OCI-LY7 (cell line): ENCODE results near the gene USP32. TPM values are rescaled to one million over a fixed set of nuclear protein-coding genes. Genes with fewer than 3 reads are reported as not detected.

Experiments
- BruUV-seq: library from RNA; stranded (reverse); fragments of 400-500 nt; replicated peaks from 2 replicates; lab custom pipeline; 2021; lab: Mats Ljungman, UMichigan
- CTCF ChIA-PET: fragments of 300-600 bp; sonication (Branson Sonifier 250); formaldehyde crosslinking; loops from one replicate; lab custom pipeline; 2022; ENCODE audit warnings: antibody characterized with exemption; ENCODE audit not compliant: unreplicated experiment; lab: Charles Lee
- POLR2A ChIA-PET: fragments of 300-600 bp; sonication (Branson Sonifier 250); formaldehyde crosslinking; loops from one replicate; lab custom pipeline; 2022; ENCODE audit warnings: antibody characterized with exemption; lab: Charles Lee
- DNase-seq: peaks from one replicate; pipeline ENCODE4 v3.0.0-alpha.2; 2015; ENCODE audit warnings: low spot score
- H2AFZ ChIP-seq: fragments of 200-600 bp; sonication (generic), shearing (Covaris generic); 2 replicates; pipeline ENCODE4 v1.6.1; 2014; ENCODE audit warnings: mild to moderate bottlenecking, antibody characterized with exemption, low read length, moderate library complexity
- H3K27ac ChIP-seq: fragments of 200-600 bp; sonication (generic); 2 replicates; pipeline ENCODE4 v1.5.1; 2014; ENCODE audit warnings: mixed run types, low read depth, mild to moderate bottlenecking, moderate library complexity, low read length, inconsistent platforms; ENCODE audit not compliant: poor library complexity, severe bottlenecking
- H3K36me3 ChIP-seq: fragments of 200-600 bp; sonication (generic); 2 replicates; pipeline ENCODE4 v1.6.1; 2014; ENCODE audit warnings: mild to moderate bottlenecking, antibody characterized with exemption, low read length, moderate library complexity, mixed read lengths; ENCODE audit not compliant: insufficient read depth
- H3K4me1 ChIP-seq: fragments of 200-600 bp; sonication (generic); 2 replicates; pipeline ENCODE4 v1.5.1; 2014; ENCODE audit warnings: mild to moderate bottlenecking, low read length; ENCODE audit not compliant: insufficient read depth, poor library complexity, severe bottlenecking
- H3K4me2 ChIP-seq: fragments of 200-600 bp; sonication (generic); 2 replicates; pipeline ENCODE4 v1.6.1; 2014; ENCODE audit warnings: mild to moderate bottlenecking, low read length
- H3K4me3 ChIP-seq: fragments of 200-600 bp; sonication (generic); 2 replicates; pipeline ENCODE4 v1.5.1; 2014; ENCODE audit warnings: mild to moderate bottlenecking, low read depth, low read length; ENCODE audit not compliant: poor library complexity, severe bottlenecking
- H3K79me2 ChIP-seq: fragments of 200-600 bp; sonication (generic); 2 replicates; pipeline ENCODE4 v1.6.1; 2016; ENCODE audit warnings: low read depth, mild to moderate bottlenecking, low read length, moderate library complexity, mixed read lengths; ENCODE audit not compliant: insufficient read depth
- H3K9me2 ChIP-seq: fragments of 200-600 bp; sonication (generic); 2 replicates; pipeline ENCODE4 v1.6.1; 2016; ENCODE audit warnings: mild to moderate bottlenecking, low read length, mixed read lengths; ENCODE audit not compliant: insufficient read depth
- H3K9me3 ChIP-seq: fragments of 200-600 bp; sonication (generic); 2 replicates; pipeline ENCODE4 v1.6.1; 2014; ENCODE audit warnings: mild to moderate bottlenecking, mixed run types, low read length, mixed read lengths
- H4K20me1 ChIP-seq: fragments of 200-600 bp; sonication (generic); 2 replicates; pipeline ENCODE4 v1.6.1; 2014; ENCODE audit warnings: mild to moderate bottlenecking, antibody characterized with exemption, low read length, moderate library complexity, mixed read lengths; ENCODE audit not compliant: insufficient read depth
- CTCF ChIP-seq: fragments of 200-600 bp; sonication (generic); conservative IDR thresholded peaks from 2 replicates; pipeline ENCODE4 v1.5.1; 2014; ENCODE audit warnings: mild to moderate bottlenecking, antibody characterized with exemption, low read length, moderate library complexity, mixed read lengths
- EZH2phosphoT487 ChIP-seq: fragments of 200-600 bp; sonication (generic); IDR thresholded peaks from 2 replicates; pipeline ENCODE4 v1.6.1; 2018; ENCODE audit warnings: low read depth, borderline replicate concordance, mild to moderate bottlenecking, mixed run types, antibody characterized with exemption, low read length, moderate library complexity, mixed read lengths
- intact Hi-C: fragments of 100-400 bp; cut with micrococcal nuclease; formaldehyde crosslinking; loops from one replicate; pipeline ENCODE4 v1.10.0; 2022; ENCODE audit not compliant: unreplicated experiment
- total RNA-seq, 2 experiments: library from RNA; depleted of rRNA in 1 of 2; stranded (reverse); fragments of >200 nt in 1 of 2; shearing (Covaris generic) in 1 of 2; gene quantifications; 2 replicates each; pipeline ENCODE4 v1.2.3, GENCODE V29; 2014 to 2022

USP32 gene
- total RNA-seq, 2 experiments from 2014 or later: 16.9 to 28.0 TPM

- intact Hi-C loops: no loop called here
- DNase-seq: no peak
- TF ChIP-seq EZH2phosphoT487: no peak
- no peak for TF ChIP-seq CTCF
- ChIA-PET POLR2A (no interaction called here), CTCF (no interaction called here)
- Histone ChIP-seq H3K4me2 (no peak overlapping the region), H4K20me1 (no peaks in the 10 kb centered on the region), H3K27ac (no peak overlapping the region), H3K9me2 (no peaks in the 10 kb centered on the region), H3K79me2 (no peaks in the 10 kb centered on the region), H3K4me3 (no peak overlapping the region), H3K9me3 (no peaks in the 10 kb centered on the region), H2AFZ (no peak overlapping the region), H3K36me3 (no peaks in the 10 kb centered on the region), H3K4me1 (no peaks in the 10 kb centered on the region)
- BruUV-seq: no TSS peak
These were observed 111.3 kb downstream of the USP32 start for GRCh38 chr17:60280673-60281072.

- no peak overlapping the region for H3K4me2 ChIP-seq
- TF ChIP-seq CTCF (no peak), EZH2phosphoT487 (no peak)
- BruUV-seq: no TSS peak
- no peaks in the 10 kb centered on the region for H4K20me1 ChIP-seq
- intact Hi-C loops: no loop called here
- CTCF ChIA-PET: no interaction called here
- POLR2A ChIA-PET: interaction anchor here (0.6 kb wide), 1 partner anchor 321 kb away, joined by 3 read pairs; no protein-coding TSS in a partner anchor
- no peaks in the 10 kb centered on the region for H3K9me2 ChIP-seq
- no peaks in the 10 kb centered on the region for H3K9me3 ChIP-seq
- no peak overlapping the region for H3K27ac ChIP-seq
- no peaks in the 10 kb centered on the region for H3K79me2 ChIP-seq
- DNase-seq: no peak
- H3K4me1 ChIP-seq: no peaks in the 10 kb centered on the region
- H3K36me3 ChIP-seq: no peaks in the 10 kb centered on the region
- no peak overlapping the region for H2AFZ ChIP-seq
- no peak overlapping the region for H3K4me3 ChIP-seq
These were observed 113.7 kb downstream of the USP32 start for GRCh38 chr17:60278237-60278636.

GRCh38 chr17:60277258-60277657 is 114.7 kb downstream of the USP32 start:
- Histone ChIP-seq H2AFZ (no peak overlapping the region), H3K36me3 (no peaks in the 10 kb centered on the region), H3K4me3 (no peak overlapping the region), H3K9me3 (no peaks in the 10 kb centered on the region), H4K20me1 (no peaks in the 10 kb centered on the region), H3K27ac (no peak overlapping the region), H3K4me2 (no peak overlapping the region), H3K79me2 (no peaks in the 10 kb centered on the region), H3K4me1 (no peaks in the 10 kb centered on the region), H3K9me2 (no peaks in the 10 kb centered on the region)
- no TSS peak for BruUV-seq
- no peak for DNase-seq
- TF ChIP-seq CTCF (no peak), EZH2phosphoT487 (no peak)
- intact Hi-C loops: no loop called here
- ChIA-PET CTCF (no interaction called here), POLR2A (interaction anchor here (0.6 kb wide), 1 partner anchor 322 kb away, joined by 3 read pairs; no protein-coding TSS in a partner anchor)
